Right cardiac atrium (tissue), 5 donors: ENCODE data around the gene DCLK1. TPM values are rescaled to one million over a fixed set of nuclear protein-coding genes. Genes with fewer than 3 reads are reported as not detected.

ENCODE experiments used
- ATAC-seq, 2 donors: fragments of 200-7000 bp; cut with Tn5 transposase; one replicate each; pipeline versions ENCODE4 v1.8.0 to v1.9.1; 2020; ENCODE audit warnings: moderate library complexity in 2 of 2, mild to moderate bottlenecking in 1 of 2
- DNase-seq, 3 donors: peaks; one replicate each; pipeline ENCODE4 v3.0.0-alpha.2; 2020
- H3K27ac ChIP-seq: one replicate; pipeline ENCODE4 v1.5.1; 2013; ENCODE audit warnings: mild to moderate bottlenecking, low read length, control low read depth, moderate library complexity
- H3K27me3 ChIP-seq: one replicate; pipeline ENCODE4 v1.6.1; 2013; ENCODE audit not compliant: control insufficient read depth, insufficient read depth
- H3K4me1 ChIP-seq: one replicate; pipeline ENCODE4 v1.6.1; 2013; ENCODE audit warnings: low read length; ENCODE audit not compliant: control insufficient read depth, insufficient read depth
- H3K4me3 ChIP-seq: one replicate; pipeline ENCODE4 v1.5.1; 2013; ENCODE audit warnings: low read length, control low read depth
- H3K9me3 ChIP-seq: one replicate; pipeline ENCODE4 v1.6.1; 2013; ENCODE audit warnings: low read length; ENCODE audit not compliant: control insufficient read depth
- WGBS: extraction: QIAGEN DNeasy Blood & Tissue Kit; methylation state at CpG from one replicate; pipeline ENCODE4 v1.1.7; 2013; 5-methylcytosine and 5-hydroxymethylcytosine counted together
- intact Hi-C, 4 donors: fragments of 100-400 bp; cut with DNase I; formaldehyde crosslinking; loops; one replicate each; pipeline versions ENCODE4 v1.11.0 to v1.14.0; 2022 to 2023
- polyA plus RNA-seq: library from polyadenylated mRNA; stranded (reverse); fragments of 200-250 nt; gene quantifications from one replicate; pipeline ENCODE4 v1.2.3, GENCODE V29; 2013
- total RNA-seq, 4 donors: library from RNA; stranded (reverse); fragmentation: NEBNext Ultra II Directional; extraction: Animal tissue kit (Norgen Biotek cat#: 25700); gene quantifications; one replicate each; pipeline ENCODE4 v1.2.1, GENCODE V29; 2021
- donor health status: healthy with polysubstance abuse.
- donor health status: DM: no; HTN: yes; CAD: no.
- donor health status: DM: no; HTN: no; CAD: no.
- donor health status: DM: no; HTN: yes; CAD: no; lungs with severe emphysema.
- donor health status: DM: yes; HTN: yes; CAD: no.

Gene DCLK1
- total and polyA plus RNA-seq, 5 donors: 5.1 to 19.8 (median 16.1) TPM

GRCh38 chr13:36154567-36155291 is 23.5 kb upstream of the DCLK1 start:
- ATAC-seq: peak; percentile 81 to 87
- Histone ChIP-seq H3K4me3 (peak overlapping the region; percentile 20), H3K27me3 (no peaks in the 10 kb centered on the region), H3K4me1 (peaks cover 1% of the 10 kb centered on the region), H3K27ac (peak overlapping the region; percentile 14), H3K9me3 (no peaks in the 10 kb centered on the region)
- intact Hi-C loops: no loop called here
- peak; percentile 24 to 76 (median 69) for DNase-seq
- WGBS: 5% methylated on average over 35 of the region's 35 CpGs

- intact Hi-C loops: no loop called here
- no peak overlapping the region for H3K4me3 ChIP-seq
- WGBS: 92% methylated on average over 1 of the region's 1 CpG
- no peaks in the 10 kb centered on the region for H3K9me3 ChIP-seq
- no peaks in the 10 kb centered on the region for H3K27me3 ChIP-seq
- DNase-seq (no peak), ATAC-seq (no peak)
- H3K27ac ChIP-seq: no peak overlapping the region
- H3K4me1 ChIP-seq: no peaks in the 10 kb centered on the region
Observed at GRCh38 chr13:36151591-36151990, 20.4 kb upstream of the DCLK1 start.

- DNase-seq (no peak), ATAC-seq (no peak)
- H3K27me3 ChIP-seq: no peaks in the 10 kb centered on the region
- H3K9me3 ChIP-seq: no peaks in the 10 kb centered on the region
- intact Hi-C loops: no loop called here
- WGBS: 95% methylated on average over 1 of the region's 1 CpG
- H3K4me1 ChIP-seq: no peaks in the 10 kb centered on the region
- H3K27ac ChIP-seq: no peak overlapping the region
- H3K4me3 ChIP-seq: no peak overlapping the region
Observed at GRCh38 chr13:36148446-36148845, 17.3 kb upstream of the DCLK1 start.

- no peak for ATAC-seq
- H3K9me3 ChIP-seq: no peaks in the 10 kb centered on the region
- H3K4me1 ChIP-seq: no peaks in the 10 kb centered on the region
- no peak overlapping the region for H3K27ac ChIP-seq
- no peak for DNase-seq
- no peak overlapping the region for H3K4me3 ChIP-seq
- intact Hi-C loops: no loop called here
- 89% methylated on average over 3 of the region's 3 CpGs for WGBS
- no peaks in the 10 kb centered on the region for H3K27me3 ChIP-seq
Observed at GRCh38 chr13:36147330-36147729, 16.1 kb upstream of the DCLK1 start.

- 55% methylated on average over 4 of the region's 4 CpGs for WGBS
- intact Hi-C loops: no loop called here
- DNase-seq (no peak), ATAC-seq (no peak)
- no peaks in the 10 kb centered on the region for H3K27me3 ChIP-seq
- H3K4me1 ChIP-seq: no peaks in the 10 kb centered on the region
- no peaks in the 10 kb centered on the region for H3K9me3 ChIP-seq
- peak overlapping the region; percentile 57 for H3K27ac ChIP-seq
- H3K4me3 ChIP-seq: no peak overlapping the region
Observed at GRCh38 chr13:36146511-36147269, 15.5 kb upstream of the DCLK1 start.

GRCh38 chr13:36143738-36144137 is 12.6 kb upstream of the DCLK1 start:
- Histone ChIP-seq H3K9me3 (no peaks in the 10 kb centered on the region), H3K27ac (no peak overlapping the region), H3K27me3 (no peaks in the 10 kb centered on the region), H3K4me1 (no peaks in the 10 kb centered on the region), H3K4me3 (no peak overlapping the region)
- intact Hi-C loops: no loop called here
- ATAC-seq (no peak), DNase-seq (no peak)
- WGBS: 40% methylated on average over 2 of the region's 2 CpGs

- no peaks in the 10 kb centered on the region for H3K9me3 ChIP-seq
- no peak overlapping the region for H3K4me3 ChIP-seq
- no peak for ATAC-seq
- H3K27ac ChIP-seq: no peak overlapping the region
- intact Hi-C loops: no loop called here
- H3K27me3 ChIP-seq: no peaks in the 10 kb centered on the region
- H3K4me1 ChIP-seq: no peaks in the 10 kb centered on the region
- no peak for DNase-seq
Observed at GRCh38 chr13:36142735-36143134, 11.6 kb upstream of the DCLK1 start.

- Histone ChIP-seq H3K4me1 (peaks cover 1% of the 10 kb centered on the region), H3K9me3 (no peaks in the 10 kb centered on the region), H3K4me3 (no peak overlapping the region), H3K27ac (no peak overlapping the region), H3K27me3 (no peaks in the 10 kb centered on the region)
- 83% methylated on average over 2 of the region's 2 CpGs for WGBS
- ATAC-seq (no peak), DNase-seq (no peak)
- intact Hi-C loops: no loop called here
Observed at GRCh38 chr13:36135876-36136275, 4.7 kb upstream of the DCLK1 start.

GRCh38 chr13:36134632-36135031 is 3.5 kb upstream of the DCLK1 start:
- DNase-seq (peak in 1 of 3 donors; percentile 14), ATAC-seq (no peak)
- no peaks in the 10 kb centered on the region for H3K27me3 ChIP-seq
- peaks cover 1% of the 10 kb centered on the region for H3K4me1 ChIP-seq
- WGBS: 63% methylated on average over 1 of the region's 1 CpG
- H3K4me3 ChIP-seq: no peak overlapping the region
- intact Hi-C loops: no loop called here
- H3K9me3 ChIP-seq: no peaks in the 10 kb centered on the region
- no peak overlapping the region for H3K27ac ChIP-seq

- 33% methylated on average over 5 of the region's 5 CpGs for WGBS
- Histone ChIP-seq H3K27me3 (no peaks in the 10 kb centered on the region), H3K27ac (no peak overlapping the region), H3K4me3 (no peak overlapping the region), H3K4me1 (peaks cover 1% of the 10 kb centered on the region), H3K9me3 (no peaks in the 10 kb centered on the region)
- no peak for DNase-seq
- intact Hi-C loops: no loop called here
- ATAC-seq: peak in 1 of 2 donors; percentile 31
Observed at GRCh38 chr13:36133950-36134626, 2.9 kb upstream of the DCLK1 start.

- H3K4me3 ChIP-seq: no peak overlapping the region
- no peak for DNase-seq
- intact Hi-C loops: no loop called here
- H3K9me3 ChIP-seq: no peaks in the 10 kb centered on the region
- no peak for ATAC-seq
- 70% methylated on average over 1 of the region's 1 CpG for WGBS
- no peaks in the 10 kb centered on the region for H3K27me3 ChIP-seq
- no peak overlapping the region for H3K27ac ChIP-seq
- H3K4me1 ChIP-seq: peaks cover 1% of the 10 kb centered on the region
Observed at GRCh38 chr13:36132376-36132775, 1.2 kb upstream of the DCLK1 start.
